Activated CD4-positive, alpha-beta T cell treated with anti-CD3 and anti-CD28 coated beads, Interleukin-2, amount 50 U/mL, for 16 hours (primary cell): ENCODE data around the gene CTU1.
A peak's percentile ranks its signal among the peaks of the same experiment; 100 is the strongest.

Experiments
- DNase-seq: peaks from one replicate; pipeline ENCODE4 v3.0.0-alpha.2; 2020

CTU1 gene

DNA sequence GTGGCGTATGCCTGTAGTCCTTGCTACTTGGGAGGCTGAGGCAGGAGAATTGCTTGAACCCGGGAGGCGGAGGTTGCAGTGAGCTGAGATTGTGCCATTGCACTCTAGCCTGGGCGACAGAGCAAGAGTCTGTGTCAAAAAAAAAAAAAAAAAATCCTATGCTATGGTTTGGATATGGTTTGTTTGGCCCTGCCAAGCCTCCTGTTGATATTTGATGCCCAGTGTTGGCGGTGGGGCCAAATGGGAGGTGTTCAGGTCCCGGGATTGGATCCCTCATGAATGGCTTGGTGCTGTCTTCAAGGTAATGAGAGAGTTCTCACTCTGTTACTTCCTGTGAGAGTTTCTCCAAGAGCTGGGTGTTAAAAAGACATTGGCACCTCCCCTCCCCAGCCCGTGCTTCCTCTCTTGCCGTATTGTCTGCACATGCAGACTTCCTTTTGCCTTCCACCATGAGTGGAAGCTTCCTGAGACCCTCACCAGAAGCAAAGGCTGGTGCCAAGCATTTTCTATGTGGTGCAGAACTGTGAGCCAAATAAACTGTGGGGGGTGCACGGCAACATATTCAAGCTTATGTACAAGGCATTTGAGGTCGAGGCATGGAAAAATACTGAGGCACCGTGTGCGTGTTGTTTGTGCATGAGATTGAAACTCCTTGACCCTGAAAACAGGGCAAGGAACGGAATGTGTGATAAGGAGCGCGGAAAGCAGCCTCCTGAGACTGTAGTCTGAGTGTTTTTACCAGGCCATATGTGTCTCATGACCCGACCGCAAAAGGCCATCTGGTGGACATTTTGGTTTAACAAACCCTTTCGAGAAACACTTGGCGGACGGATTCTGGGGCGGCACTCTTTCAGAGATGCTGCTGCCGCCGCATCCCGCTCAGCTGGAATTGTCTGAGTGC is 23.8 kb upstream of the CTU1 start:
- peak; percentile 36 for DNase-seq

GRCh38 chr19:51129716-51130115 is 21.5 kb upstream of the CTU1 start:
- no peak for DNase-seq

DNA sequence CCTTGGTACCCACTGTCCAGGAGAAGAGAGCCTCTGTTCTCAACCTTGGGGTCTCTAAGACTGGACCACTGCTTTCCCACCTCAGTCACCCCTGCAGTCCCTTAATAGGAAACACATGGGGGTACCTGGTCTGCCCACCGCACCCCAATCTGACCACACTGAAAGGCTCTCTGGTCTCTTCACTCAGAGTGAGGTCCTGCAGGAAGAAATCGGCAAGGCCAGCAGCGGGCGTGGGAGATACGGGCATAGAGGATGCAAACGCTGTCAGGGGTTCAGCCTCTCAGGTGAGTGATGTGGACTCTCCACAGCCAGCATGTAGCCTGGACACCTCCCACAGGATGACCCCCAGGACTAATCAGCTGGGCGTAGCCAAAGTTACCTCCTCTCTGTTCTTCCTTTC is 20.0 kb upstream of the CTU1 start:
- DNase-seq: no peak

DNA sequence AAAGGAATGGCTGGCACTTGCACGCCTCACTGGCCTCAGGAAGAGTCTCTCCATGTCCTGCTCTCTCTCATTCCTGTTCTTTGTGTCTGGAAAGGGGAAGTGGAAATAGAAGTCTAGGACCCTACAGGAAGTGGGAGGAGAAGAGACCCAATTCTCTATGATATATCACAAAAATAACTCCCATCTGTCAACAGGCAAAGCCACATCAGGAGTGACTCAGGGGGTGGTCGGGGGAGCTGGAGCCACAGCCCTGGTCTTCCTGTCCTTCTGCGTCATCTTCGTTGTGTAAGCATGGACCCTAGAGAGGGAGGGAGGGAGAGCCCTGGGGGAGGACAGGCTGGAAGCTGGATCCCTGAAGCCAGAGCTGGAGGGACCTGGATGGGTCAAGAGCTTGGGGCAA is 19.5 kb upstream of the CTU1 start:
- no peak for DNase-seq

DNA sequence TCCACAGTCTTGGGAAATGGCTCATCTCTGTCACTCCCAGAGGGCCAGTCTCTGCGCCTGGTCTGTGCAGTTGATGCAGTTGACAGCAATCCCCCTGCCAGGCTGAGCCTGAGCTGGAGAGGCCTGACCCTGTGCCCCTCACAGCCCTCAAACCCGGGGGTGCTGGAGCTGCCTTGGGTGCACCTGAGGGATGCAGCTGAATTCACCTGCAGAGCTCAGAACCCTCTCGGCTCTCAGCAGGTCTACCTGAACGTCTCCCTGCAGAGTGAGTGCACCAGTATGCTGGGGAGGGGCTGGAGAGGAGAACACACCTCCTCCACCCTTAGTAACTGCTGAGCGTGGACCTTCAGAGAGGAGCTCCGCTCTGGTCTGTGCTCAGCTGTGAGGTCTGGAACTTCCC is 18.8 kb upstream of the CTU1 start:
- DNase-seq: no peak

DNA sequence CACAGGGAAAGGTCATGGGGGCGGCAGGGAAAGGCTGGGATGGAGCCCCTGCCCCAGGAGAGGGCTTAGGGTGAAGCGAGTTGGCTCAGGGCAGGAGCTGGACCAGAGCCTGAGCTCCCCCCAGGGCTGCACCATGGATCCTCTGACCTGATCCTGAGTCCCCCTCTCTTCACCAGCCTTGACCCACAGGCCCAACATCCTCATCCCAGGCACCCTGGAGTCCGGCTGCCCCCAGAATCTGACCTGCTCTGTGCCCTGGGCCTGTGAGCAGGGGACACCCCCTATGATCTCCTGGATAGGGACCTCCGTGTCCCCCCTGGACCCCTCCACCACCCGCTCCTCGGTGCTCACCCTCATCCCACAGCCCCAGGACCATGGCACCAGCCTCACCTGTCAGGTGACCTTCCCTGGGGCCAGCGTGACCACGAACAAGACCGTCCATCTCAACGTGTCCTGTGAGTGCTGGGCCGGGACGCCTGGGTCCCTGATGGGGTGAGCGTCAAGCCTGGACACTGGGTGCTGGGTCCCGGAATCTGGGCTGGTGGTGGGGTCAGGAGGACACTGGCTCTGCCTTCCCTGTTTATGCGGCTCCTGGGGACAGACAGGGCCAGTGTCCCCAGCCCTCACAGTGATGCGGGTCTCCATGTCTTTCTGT is 17.3 kb upstream of the CTU1 start:
- no peak for DNase-seq

DNA sequence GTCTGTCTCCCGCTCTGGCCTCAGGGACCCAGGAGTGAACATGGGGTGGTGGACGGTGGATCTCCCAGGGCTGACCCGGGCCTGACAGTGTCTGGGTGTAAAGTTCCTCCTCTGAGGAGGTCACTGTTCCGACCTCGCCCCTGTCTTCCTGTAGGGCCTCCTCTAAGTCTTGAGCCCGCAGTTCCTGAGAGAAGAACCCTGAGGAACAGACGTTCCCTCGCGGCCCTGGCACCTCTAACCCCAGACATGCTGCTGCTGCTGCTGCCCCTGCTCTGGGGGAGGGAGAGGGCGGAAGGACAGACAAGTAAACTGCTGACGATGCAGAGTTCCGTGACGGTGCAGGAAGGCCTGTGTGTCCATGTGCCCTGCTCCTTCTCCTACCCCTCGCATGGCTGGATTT is 16.5 kb upstream of the CTU1 start, which contains the start of gene SIGLEC9:
SIGLEC9 (plus strand) TSS at position 178 of the 400 bp plus-strand sequence; CDS start at position 247, 69 bp downstream.
- no peak for DNase-seq

DNA sequence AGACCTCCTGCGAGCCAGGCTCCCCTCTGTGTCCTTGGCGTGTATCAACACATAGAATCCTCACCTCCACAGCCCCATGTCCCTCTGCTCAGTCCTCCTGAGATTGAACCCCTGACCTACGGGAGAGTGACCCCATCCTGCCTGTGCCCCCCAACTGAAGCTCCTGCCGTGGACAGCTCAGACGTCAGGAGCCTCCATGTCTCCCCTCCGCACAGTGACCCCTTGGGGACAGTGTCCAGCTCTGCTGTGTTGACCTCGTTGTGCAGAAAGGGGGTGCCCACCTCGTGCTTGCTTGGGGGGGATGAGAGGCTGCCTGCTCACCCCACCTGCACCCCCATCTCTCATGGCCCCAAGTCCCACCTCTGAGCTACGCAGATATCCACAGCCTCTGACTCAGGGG is 16.0 kb upstream of the CTU1 start:
- DNase-seq: no peak

- no peak for DNase-seq
Measured at GRCh38 chr19:51123802-51124201, 15.6 kb upstream of the CTU1 start.

DNA sequence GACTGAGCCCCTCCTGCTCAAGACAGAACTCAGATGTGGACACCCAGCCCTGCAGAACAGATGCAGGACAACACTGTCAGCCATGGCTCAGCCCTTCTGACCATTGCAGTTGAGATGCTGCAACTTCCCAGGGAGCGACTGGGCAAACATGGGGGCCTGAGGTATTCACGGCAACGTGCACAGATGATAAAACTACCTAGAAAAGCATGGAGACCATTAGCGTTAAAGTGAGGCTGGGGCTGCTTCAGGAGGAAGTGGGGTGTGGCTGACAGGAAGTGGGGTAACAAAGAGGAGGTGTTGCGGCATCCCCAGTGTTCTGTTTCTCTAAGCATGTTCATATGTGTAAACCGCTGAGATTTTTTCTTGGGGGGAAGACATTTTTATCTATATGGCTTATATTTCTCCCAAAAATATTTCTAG is 15.2 kb upstream of the CTU1 start:
- peak; percentile 73 for DNase-seq

GRCh38 chr19:51122112-51122981 is 14.1 kb upstream of the CTU1 start:
- no peak for DNase-seq

DNA sequence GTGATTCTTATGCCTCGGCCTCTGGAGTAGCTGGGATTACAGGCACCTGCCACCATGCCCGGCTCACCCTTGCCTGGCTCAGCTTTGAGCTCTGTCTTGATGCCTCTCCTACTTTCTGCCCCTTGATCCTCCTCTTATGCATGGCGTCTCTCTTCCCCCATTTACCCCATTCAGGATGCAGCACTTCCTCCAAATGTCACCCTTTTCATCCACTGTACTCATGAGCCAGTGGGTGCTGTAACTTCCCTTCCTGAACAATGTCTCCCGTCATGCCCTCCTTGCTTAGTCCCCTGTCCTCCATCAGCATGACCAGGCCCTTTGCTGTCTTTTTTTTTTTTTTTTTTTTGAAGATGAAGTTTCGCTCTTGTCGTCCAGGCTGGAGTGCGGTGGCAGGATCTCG is 13.0 kb upstream of the CTU1 start:
- no peak for DNase-seq

DNA sequence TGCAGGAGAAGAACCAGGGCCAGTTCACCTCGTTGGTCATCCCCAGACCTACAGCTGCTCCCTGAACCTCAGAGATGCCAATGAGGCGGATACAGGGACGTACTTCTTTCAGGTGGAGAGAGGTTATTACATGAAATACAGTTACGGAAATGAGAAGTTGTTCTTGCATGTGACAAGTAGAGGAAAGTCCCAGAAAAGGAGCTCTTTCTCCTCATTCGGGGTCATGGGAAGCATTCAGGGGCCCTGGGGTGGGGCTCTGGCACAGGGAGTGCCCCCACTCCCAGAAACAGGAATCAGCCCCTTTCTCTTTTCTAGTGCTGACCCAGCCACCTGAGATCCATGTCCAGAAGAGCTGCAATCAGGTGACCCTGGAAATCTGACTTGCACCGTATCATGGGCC is 12.0 kb upstream of the CTU1 start:
- no peak for DNase-seq

DNA sequence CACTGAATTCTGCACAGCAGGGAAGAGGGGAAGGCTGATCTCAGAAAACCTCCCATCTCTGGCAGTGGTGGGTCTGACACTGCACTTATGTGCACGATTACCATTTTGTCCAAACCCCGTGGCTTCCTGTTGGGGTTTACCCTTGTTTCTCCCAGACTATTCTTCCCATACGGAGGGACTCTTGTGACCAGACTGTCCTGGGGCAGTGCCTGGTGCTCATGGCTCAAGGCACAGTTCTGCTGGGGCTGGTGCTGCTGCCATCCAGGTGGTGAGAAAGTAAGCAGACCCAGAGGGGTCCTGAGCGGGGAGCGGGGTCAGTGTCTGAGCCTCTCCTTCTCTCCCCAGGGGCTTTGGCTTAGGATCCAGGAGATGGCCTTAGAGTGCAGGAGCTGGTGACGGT is 11.4 kb upstream of the CTU1 start:
- DNase-seq: no peak

DNA sequence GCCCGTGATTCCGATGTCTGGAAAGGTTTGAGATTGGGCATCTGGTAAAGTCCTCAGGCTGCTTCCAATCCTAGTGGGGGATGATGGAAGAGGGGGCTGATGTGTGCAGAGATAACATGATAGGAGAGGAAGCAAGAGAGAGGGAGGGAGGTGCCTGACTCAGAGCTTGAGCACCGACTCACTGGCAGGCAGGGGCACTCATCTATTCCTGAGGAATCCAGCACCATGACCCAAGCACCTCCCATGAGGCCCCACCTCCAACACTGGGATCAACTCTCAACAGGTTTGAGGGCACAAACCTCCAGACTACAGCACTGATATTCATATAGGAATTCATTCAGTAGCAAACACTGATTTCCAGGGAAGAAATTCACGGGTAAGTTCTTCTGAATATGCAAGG is 10.9 kb upstream of the CTU1 start:
- no peak for DNase-seq

- peak; percentile 53 for DNase-seq
Measured at GRCh38 chr19:51116736-51117286, 8.6 kb upstream of the CTU1 start.

GRCh38 chr19:51114087-51114729 is 6.0 kb upstream of the CTU1 start:
- peak; percentile 86 for DNase-seq

DNA sequence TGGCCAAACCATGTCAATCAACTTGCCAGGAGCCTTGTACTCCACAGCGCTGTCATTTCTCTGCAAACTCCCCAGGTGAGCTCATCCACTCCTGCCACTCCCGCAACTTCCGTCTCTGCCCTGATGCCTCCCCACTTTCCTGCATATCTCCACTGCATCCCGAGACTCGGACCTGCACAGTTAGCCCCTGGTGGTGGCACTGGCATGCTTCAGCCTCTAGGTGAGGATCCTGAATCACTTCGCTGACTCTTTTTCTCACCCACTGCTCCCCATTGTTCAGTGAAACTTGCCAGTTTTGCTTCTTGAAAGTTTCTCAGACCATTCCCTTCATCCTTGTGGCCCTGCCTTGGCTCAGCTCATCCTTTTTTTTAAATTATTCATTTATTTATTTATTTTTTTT is 3.4 kb upstream of the CTU1 start:
- DNase-seq: no peak

- DNase-seq: no peak
Measured at GRCh38 chr19:51110666-51110971, 2.4 kb upstream of the CTU1 start.

DNA sequence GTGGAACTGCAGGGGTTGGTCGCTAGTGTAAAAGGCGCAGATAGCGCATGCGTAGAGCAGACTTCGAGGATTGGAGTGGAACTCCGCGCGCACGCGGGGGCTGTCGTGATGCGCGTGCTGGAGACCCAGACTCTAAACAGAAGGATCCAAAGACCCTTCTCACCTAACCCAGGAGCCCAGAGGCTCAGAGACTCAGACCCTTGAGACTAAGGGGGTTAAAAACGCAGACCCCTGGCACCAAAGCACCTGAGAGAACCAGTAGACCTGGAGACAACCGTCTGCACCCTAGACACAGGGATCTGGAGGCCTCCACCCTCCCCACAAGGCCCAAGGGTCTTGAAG is 567 bp upstream of the CTU1 start:
- no peak for DNase-seq

DNA sequence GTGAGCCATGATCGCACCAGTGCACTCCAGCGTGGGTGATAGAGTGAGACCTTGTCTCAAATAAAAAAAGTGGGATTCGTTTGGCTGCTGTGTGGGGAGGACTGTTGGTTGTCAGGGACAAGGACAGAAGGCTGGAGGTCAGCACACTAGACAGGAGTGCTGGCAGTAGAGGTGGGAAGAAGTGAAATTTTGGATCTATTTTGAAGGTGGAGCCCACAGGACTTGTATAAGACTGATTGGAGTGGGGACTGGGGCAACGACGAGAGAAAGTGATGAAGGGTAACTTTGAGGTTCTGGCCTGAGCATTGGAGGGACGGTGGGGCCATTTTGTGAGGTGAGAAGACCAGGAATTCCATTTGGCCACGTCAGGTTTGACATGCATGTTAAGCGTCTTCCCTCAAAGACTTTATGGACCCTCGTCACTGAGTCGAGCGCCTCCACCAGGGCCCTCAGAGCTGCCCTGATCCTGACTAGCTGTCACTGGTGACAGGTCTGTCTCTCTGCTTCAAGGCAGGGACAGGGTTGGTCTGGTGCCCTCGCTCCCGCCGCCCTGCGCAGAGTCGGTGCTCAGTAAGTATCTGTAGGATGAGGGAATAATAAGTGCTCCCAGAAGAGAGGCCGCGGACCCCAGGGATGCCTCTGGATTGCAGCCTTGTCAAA is 673 bp downstream of the CTU1 start:
- DNase-seq: peak; percentile 23

DNA sequence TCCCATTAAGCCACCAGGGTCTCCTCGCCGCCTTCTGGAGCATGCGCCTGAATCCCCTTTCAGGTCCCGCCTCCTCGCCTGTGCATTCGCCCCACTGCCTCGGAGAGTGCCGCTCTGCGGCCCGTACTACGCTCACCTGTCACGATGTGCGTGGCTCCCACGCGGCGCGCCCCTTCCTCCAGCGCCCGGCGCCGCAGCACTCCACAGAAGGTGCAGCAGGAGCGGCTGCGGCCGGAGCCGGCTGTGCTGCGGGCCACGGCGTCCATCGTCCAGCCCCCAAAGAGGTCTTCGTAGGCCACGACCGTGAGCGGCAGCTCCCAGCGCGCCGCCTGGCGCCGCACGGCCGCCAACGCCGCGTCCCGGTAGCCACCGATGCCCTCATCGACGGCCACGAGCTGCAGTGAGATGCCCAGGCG is 4.3 kb downstream of the CTU1 start:
- no peak for DNase-seq
